Endothelial cell of umbilical vein (primary cell): ENCODE results near the gene OSTC. TPM values are rescaled to one million over a fixed set of nuclear protein-coding genes. Genes with fewer than 3 reads are reported as not detected.

Experiments used
- BruUV-seq: library from RNA; stranded (reverse); fragments of 400-500 nt; replicated peaks from 2 replicates; lab custom pipeline; 2021; lab: Mats Ljungman, UMichigan
- CTCF ChIA-PET: fragments of 300-600, 350-600 bp; sonication (Branson Sonifier 250); formaldehyde crosslinking; loops from one replicate; lab custom pipeline; 2021; ENCODE audit warnings: antibody characterized with exemption, inconsistent platforms; lab: Charles Lee
- POLR2A ChIA-PET: fragments of 300-600, 350-600 bp; sonication (Branson Sonifier 250); formaldehyde crosslinking; loops from one replicate; lab custom pipeline; 2021; ENCODE audit warnings: antibody characterized with exemption, inconsistent platforms; lab: Charles Lee
- DNase-seq: peaks from one replicate; pipeline ENCODE4 v3.0.0-alpha.2; 2011; ENCODE audit warnings: low read depth, low spot score
- FAIRE-seq: peaks from 2 replicates; lab custom pipeline; 2011; peaks lifted over from hg19 to GRCh38; lab: Jason Lieb, UNC
- H2AFZ ChIP-seq: 2 replicates; pipeline ENCODE4 v1.6.0; 2012; ENCODE audit warnings: low read depth, low read length, control low read depth, inconsistent platforms
- H3K27ac ChIP-seq: 2 replicates; pipeline ENCODE4 v1.5.1; 2011; ENCODE audit warnings: low read depth, mild to moderate bottlenecking, control low read depth, low read length, moderate library complexity; ENCODE audit not compliant: insufficient read depth
- H3K27me3 ChIP-seq, 2 experiments: 2 replicates each; pipeline versions ENCODE4 v1.6.0 to v1.6.1; 2011; ENCODE audit warnings: low read length in 2 of 2, mixed read lengths in 1 of 2; ENCODE audit not compliant: control insufficient read depth in 2 of 2, insufficient read depth in 2 of 2
- H3K36me3 ChIP-seq, 2 experiments: 2 replicates in 1 of 2; 3 replicates in 1 of 2; pipeline ENCODE4 v1.5.1; 2011; ENCODE audit warnings: low read length in 2 of 2, mild to moderate bottlenecking in 1 of 2, moderate library complexity in 1 of 2; ENCODE audit not compliant: control insufficient read depth in 2 of 2, insufficient read depth in 2 of 2; ENCODE audit errors: extremely low read depth in 1 of 2
- H3K4me1 ChIP-seq: 3 replicates; pipeline ENCODE4 v1.5.1; 2011; ENCODE audit warnings: mild to moderate bottlenecking, low read length; ENCODE audit not compliant: control insufficient read depth, insufficient read depth; ENCODE audit errors: extremely low read depth
- H3K4me2 ChIP-seq: 2 replicates; pipeline ENCODE4 v1.6.1; 2011; ENCODE audit warnings: low read length, control low read depth, mixed read lengths; ENCODE audit not compliant: insufficient read depth
- H3K4me3 ChIP-seq, 3 experiments: fragments of 200-600 bp in 1 of 3; sonication (generic), shearing (Covaris generic) in 1 of 3; replicated peaks in 1 of 3; 2 replicates each; pipeline ENCODE4 v1.5.1; 2011 to 2016; ENCODE audit warnings: control low read depth in 3 of 3, low read length in 3 of 3, mild to moderate bottlenecking in 2 of 3, inconsistent platforms in 1 of 3, low read depth in 1 of 3, moderate library complexity in 1 of 3; ENCODE audit not compliant: insufficient read depth in 1 of 3
- H3K79me2 ChIP-seq: 2 replicates; pipeline ENCODE4 v1.6.0; 2012; ENCODE audit warnings: low read length, inconsistent platforms; ENCODE audit not compliant: control insufficient read depth, insufficient read depth
- H3K9ac ChIP-seq: replicated peaks from 2 replicates; pipeline ENCODE3; 2011; ENCODE audit warnings: low read length, control low read depth; ENCODE audit not compliant: insufficient read depth; ENCODE audit errors: extremely low read depth
- H3K9me1 ChIP-seq: replicated peaks from 3 replicates; pipeline ENCODE4 v1.6.0; 2011; ENCODE audit warnings: mild to moderate bottlenecking, low read length; ENCODE audit not compliant: control insufficient read depth, insufficient read depth; ENCODE audit errors: extremely low read depth
- H3K9me3 ChIP-seq: replicated peaks from 2 replicates; pipeline ENCODE4 v1.5.1; 2012; ENCODE audit warnings: low read length, inconsistent platforms; ENCODE audit not compliant: control insufficient read depth, insufficient read depth
- H4K20me1 ChIP-seq: replicated peaks from 2 replicates; pipeline ENCODE3; 2011; ENCODE audit warnings: mild to moderate bottlenecking, low read length; ENCODE audit not compliant: control insufficient read depth, insufficient read depth; ENCODE audit errors: extremely low read depth
- EZH2 ChIP-seq: IDR thresholded peaks from 2 replicates; pipeline ENCODE4 v1.6.1; 2012; ENCODE audit warnings: borderline replicate concordance, low read depth, mild to moderate bottlenecking, moderate library complexity, low read length, inconsistent platforms; ENCODE audit not compliant: severe bottlenecking
- FOS ChIP-seq: IDR thresholded peaks from 2 replicates; pipeline ENCODE4 v1.6.1; 2011; ENCODE audit warnings: mild to moderate bottlenecking, low read length, moderate library complexity, borderline replicate concordance; ENCODE audit not compliant: insufficient read depth
- GATA2 ChIP-seq: IDR thresholded peaks from 2 replicates; pipeline ENCODE4 v1.7.0; 2011; ENCODE audit warnings: low read depth, mild to moderate bottlenecking, moderate library complexity, mixed read lengths, low read length; ENCODE audit not compliant: insufficient read length, insufficient read depth
- JUN ChIP-seq: IDR thresholded peaks from 2 replicates; pipeline ENCODE4 v1.6.1; 2011; ENCODE audit warnings: borderline replicate concordance, low read depth; ENCODE audit not compliant: insufficient read length, insufficient read depth
- MYC ChIP-seq: IDR thresholded peaks from one replicate; pipeline ENCODE4 v1.6.1; 2011; ENCODE audit warnings: mild to moderate bottlenecking, low read depth, low read length
- POLR2A ChIP-seq: IDR thresholded peaks from 2 replicates; pipeline ENCODE4 v1.6.1; 2012; ENCODE audit warnings: low read depth, mild to moderate bottlenecking, control low read depth, low read length
- POLR2AphosphoS5 ChIP-seq: IDR thresholded peaks from 2 replicates; pipeline ENCODE4 v1.6.1; 2012; ENCODE audit warnings: low read depth, mild to moderate bottlenecking, control low read depth, low read length, moderate library complexity; ENCODE audit not compliant: insufficient read depth
- dilution Hi-C: fragments of 300-500 bp; cut with MboI; formaldehyde crosslinking; loops from one replicate; pipeline ENCODE4 v1.15.0; 2019; ENCODE audit warnings: low sequenced_read_pairs; ENCODE audit not compliant: extremely low pct_ligation_motif_present
- intact Hi-C: fragments of 100-400 bp; cut with micrococcal nuclease; formaldehyde crosslinking; loops from one replicate; pipeline ENCODE4 v1.10.0; 2022
- polyA plus RNA-seq, 4 experiments: library from polyadenylated mRNA; depleted of rRNA in 3 of 4; stranded (reverse) in 3 of 4; unstranded in 1 of 4; fragments of >200 nt; gene quantifications; 2 replicates each; pipeline versions ENCODE4 v1.2.1 to v1.2.3, GENCODE V29; 2011 to 2012; ENCODE audit warnings: missing spikeins in 1 of 4
- total RNA-seq: library from RNA; stranded (reverse); gene quantifications from 2 replicates; pipeline ENCODE4 v1.2.3, GENCODE V29; 2021
- TF ChIP-seq, protein P1 (sequence below), 2 donors: IDR thresholded peaks; 1 replicate in 1 of 2; 2 replicates in 1 of 2; pipeline ENCODE4 v1.5.1; 2011; ENCODE audit warnings: low read length in 2 of 2, mild to moderate bottlenecking in 2 of 2, moderate library complexity in 2 of 2, control low read depth in 1 of 2, inconsistent platforms in 1 of 2, low read depth in 1 of 2; ENCODE audit not compliant: insufficient read depth in 1 of 2; ENCODE audit errors: extremely low read depth in 1 of 2
- TF ChIP-seq, protein P2 (sequence below): IDR thresholded peaks from 2 replicates; pipeline ENCODE4 v1.6.1; 2011; ENCODE audit not compliant: insufficient read depth, insufficient read length

The OSTC gene
- total and polyA plus RNA-seq, 2 donors (not counting 3 experiments of a cell fraction or from before 2014, with no cell fraction given): 196 to 310 TPM

DNA sequence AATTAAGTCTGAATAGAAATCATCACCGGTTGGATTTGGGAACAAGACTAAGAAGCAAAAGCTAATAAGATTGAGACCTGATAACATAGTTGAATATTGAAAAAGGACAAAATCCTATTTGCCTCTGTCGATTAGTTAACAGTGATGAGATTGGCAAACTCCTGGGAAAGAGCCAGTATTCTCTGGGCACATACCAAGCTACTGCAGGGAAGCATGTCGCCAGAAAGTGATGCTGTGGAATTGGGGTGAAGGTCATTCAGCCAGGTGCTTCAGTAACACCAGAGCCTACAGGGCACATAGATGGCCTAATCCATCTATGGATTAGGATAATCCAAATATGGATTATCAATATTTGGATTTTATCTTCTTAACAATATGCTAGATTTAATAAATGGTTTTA is 44.0 kb downstream of the OSTC start:
- no TSS peak for BruUV-seq
- dilution Hi-C loops (no loop called here), intact Hi-C loops (no loop called here)
- no peaks in the 10 kb centered on the region for H3K9me3 ChIP-seq
- H3K4me3 ChIP-seq: no peak overlapping the region
- FAIRE-seq (no peak), DNase-seq (no peak)
- peaks cover 3% of the 10 kb centered on the region in 2 experiments for H3K27me3 ChIP-seq
- H3K4me2 ChIP-seq: no peak overlapping the region
- no peak overlapping the region for H3K27ac ChIP-seq
- no peaks in the 10 kb centered on the region for H3K4me1 ChIP-seq
- no peaks in the 10 kb centered on the region for H3K36me3 ChIP-seq
- H3K79me2 ChIP-seq: no peaks in the 10 kb centered on the region
- H2AFZ ChIP-seq: no peak overlapping the region
- H3K9ac ChIP-seq: no peak overlapping the region
- ChIA-PET CTCF (interaction anchor here (0.9 to 1.1 kb wide), 2 partner anchors 10 to 17 kb away, joined by 3 to 4 read pairs; no protein-coding TSS in a partner anchor), POLR2A (no interaction called here)
- H4K20me1 ChIP-seq: no peaks in the 10 kb centered on the region
- TF ChIP-seq MYC (no peak), GATA2 (no peak), POLR2A (no peak), POLR2AphosphoS5 (no peak), FOS (no peak), EZH2 (no peak), JUN (no peak)
- TF ChIP-seq, protein P1, sequence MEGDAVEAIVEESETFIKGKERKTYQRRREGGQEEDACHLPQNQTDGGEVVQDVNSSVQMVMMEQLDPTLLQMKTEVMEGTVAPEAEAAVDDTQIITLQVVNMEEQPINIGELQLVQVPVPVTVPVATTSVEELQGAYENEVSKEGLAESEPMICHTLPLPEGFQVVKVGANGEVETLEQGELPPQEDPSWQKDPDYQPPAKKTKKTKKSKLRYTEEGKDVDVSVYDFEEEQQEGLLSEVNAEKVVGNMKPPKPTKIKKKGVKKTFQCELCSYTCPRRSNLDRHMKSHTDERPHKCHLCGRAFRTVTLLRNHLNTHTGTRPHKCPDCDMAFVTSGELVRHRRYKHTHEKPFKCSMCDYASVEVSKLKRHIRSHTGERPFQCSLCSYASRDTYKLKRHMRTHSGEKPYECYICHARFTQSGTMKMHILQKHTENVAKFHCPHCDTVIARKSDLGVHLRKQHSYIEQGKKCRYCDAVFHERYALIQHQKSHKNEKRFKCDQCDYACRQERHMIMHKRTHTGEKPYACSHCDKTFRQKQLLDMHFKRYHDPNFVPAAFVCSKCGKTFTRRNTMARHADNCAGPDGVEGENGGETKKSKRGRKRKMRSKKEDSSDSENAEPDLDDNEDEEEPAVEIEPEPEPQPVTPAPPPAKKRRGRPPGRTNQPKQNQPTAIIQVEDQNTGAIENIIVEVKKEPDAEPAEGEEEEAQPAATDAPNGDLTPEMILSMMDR (IDR thresholded peaks at IDR 0.05; ENCODE audit: extremely low read depth in 1 of 2, insufficient read depth in 1 of 2, low read depth in 1 of 2, low read length in 2 of 2): no peak
- TF ChIP-seq, protein P2, sequence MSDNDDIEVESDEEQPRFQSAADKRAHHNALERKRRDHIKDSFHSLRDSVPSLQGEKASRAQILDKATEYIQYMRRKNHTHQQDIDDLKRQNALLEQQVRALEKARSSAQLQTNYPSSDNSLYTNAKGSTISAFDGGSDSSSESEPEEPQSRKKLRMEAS: no peak
- H3K9me1 ChIP-seq: no peaks in the 10 kb centered on the region
